SK-N-SH (cell line): ENCODE measurements around the gene USH1G. TPM values are rescaled to one million over a fixed set of nuclear protein-coding genes. Genes with fewer than 3 reads are reported as not detected.

Experiments used
- CTCF ChIA-PET: fragments of 300-600, 350-600 bp; formaldehyde crosslinking; extraction: SDS; loops from one replicate; lab custom pipeline; 2021; lab: Yijun Ruan, JAX
- POLR2A ChIA-PET: fragments of 350-600 bp; sonication (Branson Sonifier 250); formaldehyde crosslinking; extraction: SDS; loops from one replicate; lab custom pipeline; 2020; ENCODE audit warnings: antibody characterized with exemption, inconsistent platforms; lab: Yijun Ruan, JAX
- DNase-seq: peaks from one replicate; pipeline ENCODE4 v3.0.0; 2012
- H2AFZ ChIP-seq: fragments of 200-600 bp; sonication (generic); 2 replicates; pipeline ENCODE4 v1.8.1; 2016; ENCODE audit warnings: antibody characterized with exemption, mild to moderate bottlenecking, low read depth
- H3F3A ChIP-seq: fragments of 200-600 bp; sonication (generic); replicated peaks from 2 replicates; pipeline ENCODE3; 2016; ENCODE audit warnings: antibody characterized with exemption, mild to moderate bottlenecking; ENCODE audit not compliant: insufficient read depth
- H3K27ac ChIP-seq, 2 experiments: fragments of 200-500 bp in 1 of 2; fragments of 200-600 bp in 1 of 2; sonication (Bioruptor generic) in 1 of 2; sonication (generic), shearing (Covaris generic) in 1 of 2; 2 replicates each; pipeline versions ENCODE4 v1.5.1 to v1.6.1; 2014 to 2016; ENCODE audit warnings: low read depth in 2 of 2, inconsistent platforms in 1 of 2, low read length in 1 of 2, mild to moderate bottlenecking in 1 of 2, mixed read lengths in 1 of 2
- H3K27me3 ChIP-seq: fragments of 200-600 bp; sonication (generic), shearing (Covaris generic); 2 replicates; pipeline ENCODE4 v1.6.1; 2016; ENCODE audit warnings: mixed run types; ENCODE audit not compliant: insufficient read depth
- H3K36me3 ChIP-seq, 2 experiments: fragments of 200-500 bp in 1 of 2; fragments of 200-600 bp in 1 of 2; sonication (Bioruptor generic) in 1 of 2; sonication (generic) in 1 of 2; replicated peaks in 1 of 2; 2 replicates each; pipeline versions ENCODE3 to v1.5.1; 2014 to 2016; ENCODE audit warnings: low read length in 1 of 2, mild to moderate bottlenecking in 1 of 2; ENCODE audit not compliant: insufficient read depth in 2 of 2, control insufficient read depth in 1 of 2
- H3K4me1 ChIP-seq, 2 experiments: fragments of 200-500 bp in 1 of 2; fragments of 200-600 bp in 1 of 2; sonication (Bioruptor generic) in 1 of 2; sonication (generic), shearing (Covaris generic) in 1 of 2; 2 replicates each; pipeline versions ENCODE4 v1.5.1 to v1.6.1; 2014 to 2016; ENCODE audit warnings: low read depth in 1 of 2, low read length in 1 of 2, mixed run types in 1 of 2; ENCODE audit not compliant: insufficient read depth in 2 of 2, control insufficient read depth in 1 of 2
- H3K4me2 ChIP-seq: fragments of 200-600 bp; sonication (generic), shearing (Covaris generic); 2 replicates; pipeline ENCODE4 v1.6.1; 2017; ENCODE audit warnings: mixed run types
- H3K4me3 ChIP-seq, 2 experiments: fragments of 200-500 bp in 1 of 2; fragments of 200-600 bp in 1 of 2; sonication (Bioruptor generic) in 1 of 2; sonication (generic), shearing (Covaris generic) in 1 of 2; 2 replicates each; pipeline versions ENCODE4 v1.5.1 to v1.8.1; 2014 to 2016; ENCODE audit warnings: low read depth in 2 of 2, inconsistent platforms in 1 of 2, low read length in 1 of 2, mild to moderate bottlenecking in 1 of 2, mixed read lengths in 1 of 2, moderate library complexity in 1 of 2
- H3K79me2 ChIP-seq: fragments of 200-600 bp; sonication (generic); 2 replicates; pipeline ENCODE4 v1.8.1; 2017; ENCODE audit warnings: mild to moderate bottlenecking; ENCODE audit not compliant: insufficient read depth
- H3K9ac ChIP-seq: fragments of 200-600 bp; sonication (generic); 2 replicates; pipeline ENCODE4 v1.6.1; 2017; ENCODE audit warnings: mixed run types
- H3K9me2 ChIP-seq: fragments of 200-600 bp; sonication (generic); 2 replicates; pipeline ENCODE4 v1.6.1; 2017; ENCODE audit warnings: mixed run types
- H3K9me3 ChIP-seq: fragments of 200-600 bp; sonication (generic); 2 replicates; pipeline ENCODE4 v1.6.1; 2017; ENCODE audit warnings: mixed run types, mild to moderate bottlenecking, moderate library complexity
- H4K20me1 ChIP-seq: fragments of 200-600 bp; sonication (generic); 2 replicates; pipeline ENCODE4 v1.6.1; 2017; ENCODE audit warnings: mild to moderate bottlenecking, mixed run types; ENCODE audit not compliant: insufficient read depth
- CHD2 ChIP-seq: fragments of 150-350 bp; IDR thresholded peaks from 2 replicates; pipeline ENCODE4 v1.6.1; 2018; ENCODE audit warnings: low read length; ENCODE audit not compliant: partially characterized antibody
- EZH2phosphoT487 ChIP-seq: fragments of 200-600 bp; sonication (generic); IDR thresholded peaks from 2 replicates; pipeline ENCODE4 v1.6.1; 2017; ENCODE audit warnings: low read depth, mixed run types, mild to moderate bottlenecking, antibody characterized with exemption, moderate library complexity, borderline replicate concordance
- FOXM1 ChIP-seq: IDR thresholded peaks from 2 replicates; pipeline ENCODE4 v1.4.0; 2012; ENCODE audit warnings: low read depth, mild to moderate bottlenecking
- GABPA ChIP-seq: IDR thresholded peaks from 2 replicates; pipeline ENCODE4 v1.4.0; 2012; ENCODE audit warnings: low read depth, mild to moderate bottlenecking
- JUND ChIP-seq: IDR thresholded peaks from 2 replicates; pipeline ENCODE4 v1.4.0; 2012
- MAX ChIP-seq: IDR thresholded peaks from 2 replicates; pipeline ENCODE4 v1.4.0; 2012; ENCODE audit warnings: low read depth
- NRF1 ChIP-seq: IDR thresholded peaks from 2 replicates; pipeline ENCODE4 v1.6.1; 2012; ENCODE audit warnings: low read depth, mild to moderate bottlenecking, low read length
- RFX5 ChIP-seq: IDR thresholded peaks from 2 replicates; pipeline ENCODE4 v1.6.1; 2012; ENCODE audit warnings: mild to moderate bottlenecking, improper control_type of control experiment, low read length
- SIN3A ChIP-seq: IDR thresholded peaks from 2 replicates; pipeline ENCODE4 v1.6.1; 2012; ENCODE audit warnings: low read depth, mild to moderate bottlenecking, low read length, moderate library complexity, borderline replicate concordance
- YY1 ChIP-seq: IDR thresholded peaks from 2 replicates; pipeline ENCODE4 v1.4.0; 2012; ENCODE audit warnings: low read depth, mild to moderate bottlenecking
- ZBTB33 ChIP-seq: IDR thresholded peaks from 2 replicates; pipeline ENCODE4 v1.4.0; 2012; ENCODE audit warnings: low read depth, borderline replicate concordance
- WGBS: methylation state at CpG from one replicate; pipeline ENCODE4 v1.1.6; 2017; ENCODE audit warnings: low lambda C conversion rate; 5-methylcytosine and 5-hydroxymethylcytosine counted together
- polyA plus RNA-seq, 3 experiments: library from polyadenylated mRNA; depleted of rRNA; stranded (reverse); fragments of >200 nt; gene quantifications; 2 replicates each; pipeline ENCODE4 v1.2.3, GENCODE V29; 2012

USH1G gene
- polyA plus RNA-seq, 1 of the 3 experiments (the other 2 are of a cell fraction) = not detected

- no peaks in the 10 kb centered on the region; a peak in 1 of 4 replicates for H3K4me1 ChIP-seq
- H3F3A ChIP-seq = no peaks in the 10 kb centered on the region
- peaks cover 82% of the 10 kb centered on the region for H3K27me3 ChIP-seq
- H3K9me2 ChIP-seq = no peaks in the 10 kb centered on the region
- POLR2A ChIA-PET = interaction anchor here (0.8 kb wide), 1 partner anchor 75 kb away, joined by 3 read pairs; no protein-coding TSS in a partner anchor
- CTCF ChIA-PET = interaction anchor here (1.4 to 8.3 kb wide), 4 partner anchors 12 to 170 kb away, joined by 3 to 77 read pairs (median 40); partner anchors contain the start of genes OTOP2 and USH1G
- H3K9ac ChIP-seq = no peak overlapping the region
- no peak for DNase-seq
- H3K27ac ChIP-seq = no peak overlapping the region
- no peaks in the 10 kb centered on the region for H3K9me3 ChIP-seq
- H4K20me1 ChIP-seq = no peaks in the 10 kb centered on the region
- H3K79me2 ChIP-seq = no peaks in the 10 kb centered on the region
- no peak overlapping the region; a peak in 1 of 4 replicates for H3K4me3 ChIP-seq
- H3K4me2 ChIP-seq = no peak overlapping the region
- 4% methylated on average over 12 of the region's 12 CpGs for WGBS
- no peak overlapping the region for H2AFZ ChIP-seq
- no peaks in the 10 kb centered on the region for H3K36me3 ChIP-seq
- no peak for TF ChIP-seq YY1
- TF ChIP-seq CHD2 = no peak
- no peak for TF ChIP-seq NRF1
Observed at GRCh38 chr17:74936470-74936799, 13.4 kb upstream of the USH1G start.

DNA sequence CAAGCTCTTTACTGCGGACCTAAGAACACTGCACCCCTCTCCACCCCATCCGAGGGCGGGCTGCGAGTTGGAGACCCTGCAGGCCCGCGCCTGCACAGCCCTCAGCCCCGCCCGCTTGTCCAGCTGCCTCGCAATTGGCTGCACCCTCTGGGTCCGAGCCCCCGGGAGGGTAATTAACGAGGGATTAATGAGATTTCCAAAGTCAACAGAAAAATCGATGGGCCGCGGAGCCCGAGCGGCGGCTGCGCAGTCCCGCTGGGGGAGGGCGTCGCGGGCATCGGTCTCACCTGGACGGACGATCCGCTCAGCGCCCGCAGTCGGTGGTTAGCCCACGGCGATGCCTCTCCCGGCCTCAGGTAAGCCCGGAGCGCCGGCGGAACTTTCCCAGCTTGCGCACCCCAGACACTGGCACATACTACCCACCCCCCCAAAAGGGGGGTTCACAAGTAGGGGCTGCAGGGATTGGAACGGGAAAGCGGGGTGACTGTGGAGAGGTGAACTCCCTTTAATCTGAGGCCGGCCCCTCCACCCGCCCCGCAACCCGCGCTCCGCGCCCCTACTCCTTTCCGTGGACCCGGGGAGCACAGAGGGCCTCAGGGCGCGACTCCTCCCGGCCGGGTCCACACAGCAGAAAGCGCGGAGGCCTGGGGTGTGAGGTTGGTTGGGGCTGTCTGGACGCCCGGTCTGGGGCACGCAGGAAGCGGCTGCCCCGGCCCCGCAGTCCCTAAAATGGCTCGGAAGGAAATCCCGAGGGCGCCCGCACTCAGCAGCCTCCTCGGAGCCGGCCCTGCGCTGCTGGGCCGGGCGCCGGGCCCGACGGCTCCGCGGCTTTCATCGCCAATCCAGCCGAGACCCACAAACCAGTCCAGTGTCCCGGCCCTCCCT is 12.8 kb upstream of the USH1G start, which contains the start of gene OTOP3:
TSS of gene OTOP3 (plus strand) at position 314 of the 885 bp plus-strand sequence. CDS start at position 338, 24 bp downstream.
- peaks cover 76% of the 10 kb centered on the region for H3K27me3 ChIP-seq

GRCh38 chr17:74935048-74935447 is 12.0 kb upstream of the USH1G start:
- Histone ChIP-seq H4K20me1 (no peaks in the 10 kb centered on the region), H2AFZ (no peak overlapping the region), H3K9me2 (no peaks in the 10 kb centered on the region), H3K36me3 (no peaks in the 10 kb centered on the region), H3K27me3 (peaks cover 74% of the 10 kb centered on the region), H3K4me3 (no peak overlapping the region), H3K79me2 (no peaks in the 10 kb centered on the region), H3K9ac (no peak overlapping the region), H3K27ac (no peak overlapping the region), H3F3A (no peaks in the 10 kb centered on the region), H3K4me2 (no peak overlapping the region), H3K9me3 (no peaks in the 10 kb centered on the region), H3K4me1 (no peaks in the 10 kb centered on the region; a peak in 1 of 4 replicates)
- ChIA-PET POLR2A (interaction anchor here (0.8 to 1.0 kb wide), 2 partner anchors 10 to 13 kb away, joined by 3 read pairs; no protein-coding TSS in a partner anchor), CTCF (interaction anchor here (0.9 to 8.3 kb wide), 5 partner anchors 11 to 73 kb away, joined by 3 to 77 read pairs (median 30); partner anchors contain the start of genes OTOP2 and USH1G)
- TF ChIP-seq ZBTB33 (no peak), JUND (no peak), GABPA (no peak), NRF1 (no peak), MAX (no peak), SIN3A (no peak), RFX5 (no peak)
- 61% methylated on average over 2 of the region's 3 CpGs for WGBS
- no peak for DNase-seq

More for the DNA sequence above, 12.8 kb upstream of the USH1G start, which contains the start of gene OTOP3:
- peak; percentile 81 for DNase-seq
- H3F3A ChIP-seq = no peaks in the 10 kb centered on the region
- H3K79me2 ChIP-seq = no peaks in the 10 kb centered on the region
- H3K4me2 ChIP-seq = no peak within 1 kb of the TSS
- no peak within 1 kb of the TSS for H3K27ac ChIP-seq
- no peak within 1 kb of the TSS for H3K9ac ChIP-seq
- no peaks in the 10 kb centered on the region for H3K9me3 ChIP-seq
- 0 out of 2 replicates have a peak, but pooled peaks have one; percentile 65 for TF ChIP-seq EZH2phosphoT487
- TF ChIP-seq FOXM1 = no peak
- no peaks in the 10 kb centered on the region for H4K20me1 ChIP-seq
- H3K36me3 ChIP-seq = no peaks in the 10 kb centered on the region
- 22% methylated on average over 30 of the region's 78 CpGs for WGBS
- CTCF ChIA-PET = interaction anchor here (0.9 to 8.3 kb wide), 6 partner anchors 12 to 170 kb away, joined by 3 to 77 read pairs (median 16); partner anchors contain the start of genes OTOP2 and USH1G
- no peaks in the 10 kb centered on the region; a peak in 1 of 4 replicates for H3K4me1 ChIP-seq
- H3K9me2 ChIP-seq = no peaks in the 10 kb centered on the region
- POLR2A ChIA-PET = interaction anchor here (0.8 to 1.0 kb wide), 2 partner anchors 11 to 14 kb away, joined by 3 read pairs; no protein-coding TSS in a partner anchor
- H3K4me3 ChIP-seq = no peak within 1 kb of the TSS; a peak in 1 of 4 replicates
- H2AFZ ChIP-seq = no peak within 1 kb of the TSS
